Measurements from ENCODE around the gene GUCY1B1.

- no peak for TF ChIP-seq ARNT (IDR thresholded peaks at IDR 0.05)
- no peak for TF ChIP-seq NFRKB (IDR thresholded peaks at IDR 0.05)
- TF ChIP-seq SUZ12 (IDR thresholded peaks at IDR 0.05): no peak
- no peak for TF ChIP-seq SP1 (IDR thresholded peaks at IDR 0.05)
Measured at GRCh38 chr4:155748039-155748438, 10.8 kb upstream of the GUCY1B1 start.

Data from HEK293T (cell line).